Stimulated activated CD8-positive, alpha-beta memory T cell treated with anti-CD3 and anti-CD28 coated beads, Interleukin-12 subunit alpha, Interleukin-12 subunit beta, amount 100 ng/mL, for 24 hours (primary cell): ENCODE data around the gene DUSP22.
"Not testable (repeated sequence)": the region's sequence is repeated elsewhere in the genome, so short reads cannot be mapped to it uniquely, and the experiment has no call there.

Experiments used
- DNase-seq: peaks from one replicate; pipeline ENCODE4 v3.0.0-alpha.2; 2020; ENCODE audit errors: extremely low read depth

The DUSP22 gene

DNA sequence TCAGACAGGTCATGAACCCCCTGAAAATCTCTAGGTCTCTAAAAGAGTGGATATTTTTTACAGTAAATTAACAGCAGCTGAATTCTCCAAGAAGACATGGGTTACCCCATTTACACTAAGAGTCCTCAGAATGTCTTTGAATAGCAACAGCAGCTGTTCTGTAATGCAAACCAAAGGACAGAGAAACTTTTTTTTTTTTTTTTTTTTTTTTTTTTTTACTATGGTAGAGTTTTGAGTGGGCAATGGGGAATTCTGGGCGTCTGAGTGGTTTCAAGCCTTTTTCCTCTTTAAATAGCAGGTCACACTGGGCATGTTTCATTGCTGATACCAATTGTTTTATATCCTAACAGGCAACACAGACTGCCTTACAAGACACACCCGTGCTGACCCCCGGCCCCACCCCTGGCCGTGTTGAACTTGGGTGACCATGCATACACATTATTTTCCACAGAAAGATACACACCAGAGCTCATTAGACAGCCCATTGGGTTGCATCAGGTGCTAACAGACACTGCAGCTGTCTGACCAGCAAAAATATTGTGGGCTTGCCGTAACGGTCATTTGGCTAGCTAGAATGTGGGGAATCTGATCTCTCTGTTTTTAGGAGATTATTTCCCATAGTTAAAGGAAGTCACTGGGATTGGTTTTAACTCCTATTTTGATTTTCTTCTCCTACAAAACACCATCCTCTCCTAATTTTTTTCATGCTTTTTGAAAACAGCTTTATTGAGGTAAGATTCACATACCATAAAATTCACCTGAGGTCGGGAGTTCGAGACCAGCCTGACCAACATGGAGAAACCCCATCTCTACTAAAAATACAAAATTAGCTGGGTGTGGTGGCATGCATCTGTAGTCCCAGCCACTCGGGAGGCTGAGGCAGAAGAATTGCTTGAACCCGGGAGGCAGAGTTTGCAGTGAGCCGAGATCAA is 72.6 kb downstream of the DUSP22 start:
- DNase-seq = no peak

DNA sequence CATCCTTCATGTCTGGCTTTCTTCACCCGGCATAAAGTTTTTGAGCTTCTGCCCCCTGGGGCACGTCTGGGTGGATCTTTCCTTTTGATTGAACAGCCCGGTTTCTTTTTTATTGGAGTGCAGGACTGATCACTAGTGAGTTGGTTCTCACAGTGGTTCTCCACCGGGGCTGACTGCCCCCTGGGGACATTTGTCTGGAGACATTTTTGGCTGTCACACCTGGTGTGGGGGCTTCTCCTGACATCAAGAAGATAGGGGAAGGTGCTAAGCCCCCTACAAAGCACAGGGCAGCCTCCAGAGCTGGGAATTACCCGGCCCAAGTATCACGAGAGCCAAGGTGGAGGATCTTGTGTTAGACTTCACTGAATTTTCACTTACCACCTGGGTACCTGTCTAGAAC is 73.5 kb downstream of the DUSP22 start:
- DNase-seq = no peak

DNA sequence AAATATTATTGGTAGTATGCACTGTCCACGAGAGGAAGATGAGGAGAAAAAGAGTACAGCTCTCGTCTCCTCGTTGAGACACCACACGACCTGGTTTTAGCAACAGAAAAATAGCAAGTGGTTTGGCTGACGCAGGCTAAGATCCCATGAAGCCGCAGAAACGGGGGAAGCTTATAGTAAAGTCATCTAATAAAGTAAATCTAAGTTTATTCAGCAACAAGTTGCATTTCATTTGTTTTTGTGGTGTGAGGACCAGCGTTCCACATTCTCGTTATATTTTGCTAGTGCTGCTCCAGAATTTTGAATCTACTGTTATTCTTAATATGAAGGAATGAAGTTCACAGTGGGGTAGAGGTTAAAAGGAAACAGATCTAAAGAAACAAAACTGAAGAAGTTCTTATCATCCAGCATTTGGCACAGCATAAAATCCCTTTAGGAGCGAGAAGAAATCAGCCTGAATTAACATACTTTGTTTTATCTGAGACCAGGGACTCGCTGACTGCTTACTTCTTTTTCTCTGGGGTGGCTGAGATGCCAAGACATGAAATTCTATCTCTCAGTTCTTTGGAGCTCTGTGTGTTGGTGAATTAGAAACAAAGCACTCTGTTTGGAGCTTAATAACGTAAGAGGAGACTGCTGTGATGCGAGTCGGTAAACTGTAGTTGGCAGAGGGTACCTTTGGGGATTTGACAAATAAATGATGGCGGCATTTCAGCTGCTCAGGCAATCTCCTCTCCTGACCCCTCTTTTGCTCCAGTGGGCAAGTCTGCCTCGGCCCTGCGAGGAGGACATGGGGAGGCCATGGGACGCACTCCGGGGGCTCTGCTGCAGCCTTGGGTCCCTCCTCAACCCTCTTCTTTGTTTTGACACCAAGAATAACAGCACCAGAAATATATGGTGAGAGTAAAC is 74.4 kb downstream of the DUSP22 start:
- no peak for DNase-seq

DNA sequence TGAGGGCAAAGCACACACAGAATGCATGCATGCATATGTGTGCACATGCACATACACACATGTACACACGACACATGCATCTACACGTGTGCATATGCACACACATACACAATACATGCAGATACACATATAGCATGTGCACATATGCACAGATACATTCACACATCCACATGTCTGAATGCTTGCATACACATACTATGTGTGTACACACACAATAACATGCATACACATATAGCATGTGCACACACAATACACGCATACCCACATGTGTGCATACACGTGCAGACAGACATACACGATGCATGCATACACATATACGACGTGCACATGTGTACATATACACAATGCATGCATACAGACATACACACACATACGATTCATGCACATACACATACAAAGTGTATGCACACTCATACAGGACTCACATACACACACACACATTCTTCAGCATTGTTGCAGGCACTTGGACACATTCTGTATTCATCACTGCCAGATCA is 75.1 kb downstream of the DUSP22 start:
- no peak for DNase-seq

DNA sequence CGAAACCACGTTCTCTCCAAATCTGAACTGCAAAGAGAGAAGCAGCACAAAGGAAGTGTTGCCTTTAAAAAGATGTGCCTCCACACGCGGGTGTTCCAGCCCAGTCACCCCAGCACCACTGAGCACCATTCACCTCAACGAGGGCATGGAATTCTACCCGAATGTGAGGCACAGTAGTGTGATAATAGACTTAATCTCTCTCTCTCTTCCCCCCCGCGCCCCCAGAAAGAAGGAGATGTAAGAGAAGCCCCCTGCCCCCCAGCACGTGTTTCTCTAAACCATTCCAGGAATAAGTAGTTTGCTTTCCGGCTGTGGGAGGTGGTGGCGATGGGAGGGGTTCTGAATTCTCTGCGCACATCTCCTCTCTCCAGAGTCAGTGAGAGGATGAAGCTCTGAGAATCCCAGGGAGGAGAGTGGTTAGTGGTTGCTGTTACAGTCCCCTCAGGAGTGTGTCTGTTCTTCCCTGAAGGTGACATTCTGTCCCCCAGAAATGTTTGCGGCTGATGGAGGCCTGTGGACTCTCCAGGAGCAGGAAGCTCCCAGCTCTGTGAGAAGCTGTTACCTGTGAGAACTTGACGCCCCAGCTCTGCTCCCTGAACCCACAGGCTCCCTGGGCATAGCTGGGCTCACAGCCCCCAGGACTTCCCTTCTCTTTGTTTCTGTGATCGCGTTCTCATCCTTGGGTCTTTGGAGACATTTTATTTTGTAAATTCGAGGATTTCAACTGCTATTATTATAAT is 75.8 kb downstream of the DUSP22 start:
- DNase-seq = no peak

DNA sequence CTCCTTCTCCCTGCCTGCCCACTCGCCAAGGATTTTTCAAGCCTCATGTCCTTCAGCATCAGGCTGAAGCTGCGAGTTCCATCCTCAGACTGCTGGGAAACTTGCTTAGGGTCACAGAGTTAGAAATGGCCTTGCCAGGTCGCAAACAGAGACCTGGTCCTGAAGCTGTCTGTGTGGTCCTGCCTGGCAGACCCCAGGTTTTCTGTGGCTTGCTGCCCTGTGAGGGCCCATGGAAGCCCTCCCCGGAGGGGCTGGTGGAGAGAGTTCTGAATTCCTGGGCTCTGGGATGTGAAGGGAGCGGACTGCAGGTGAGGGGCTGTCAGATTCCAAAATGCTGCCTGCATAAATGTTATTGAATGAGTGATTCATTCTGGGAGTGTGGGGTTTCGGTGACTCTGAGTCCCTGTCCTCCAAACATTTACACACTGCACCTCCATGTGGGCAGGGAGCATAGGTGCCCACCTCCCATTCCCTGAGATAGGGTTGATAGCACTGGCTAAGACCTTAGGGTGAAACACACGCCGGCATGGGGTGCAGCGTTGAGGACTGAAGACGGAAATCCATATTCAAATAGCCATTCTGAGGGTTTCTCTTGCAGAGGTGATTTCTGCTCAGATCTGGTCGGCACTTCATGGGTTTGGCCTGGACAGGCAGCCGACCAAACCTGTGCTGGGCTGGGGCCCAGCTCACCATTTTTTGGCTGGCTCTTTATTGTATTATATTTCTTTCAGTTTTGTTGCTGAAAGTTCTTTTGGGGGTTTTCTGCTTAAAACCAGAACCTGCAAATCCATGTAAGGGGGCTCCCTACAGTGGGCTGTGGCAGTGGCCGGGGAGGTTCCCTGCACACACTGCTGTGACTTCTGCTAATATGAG is 77.5 kb downstream of the DUSP22 start:
- DNase-seq = no peak

DNA sequence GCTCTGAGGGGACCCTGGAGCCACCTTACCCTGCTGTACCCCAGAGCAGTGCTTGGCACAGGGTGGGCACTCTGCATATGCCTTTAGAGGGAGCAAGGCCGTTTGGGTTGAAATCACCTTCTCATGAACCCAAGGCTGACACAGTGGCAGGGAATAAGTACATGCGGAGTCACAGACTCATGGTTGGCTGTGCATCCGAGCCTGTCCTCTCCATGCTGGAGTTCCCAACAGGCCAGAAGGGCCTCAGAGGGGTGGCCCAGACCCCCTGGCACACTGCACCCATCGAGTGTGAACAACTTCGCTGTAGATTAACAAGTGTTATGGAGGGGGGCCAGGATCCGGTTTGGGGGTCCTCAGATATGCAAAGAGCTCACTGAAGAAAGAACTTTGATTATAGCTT is 78.3 kb downstream of the DUSP22 start:
- no peak for DNase-seq

DNA sequence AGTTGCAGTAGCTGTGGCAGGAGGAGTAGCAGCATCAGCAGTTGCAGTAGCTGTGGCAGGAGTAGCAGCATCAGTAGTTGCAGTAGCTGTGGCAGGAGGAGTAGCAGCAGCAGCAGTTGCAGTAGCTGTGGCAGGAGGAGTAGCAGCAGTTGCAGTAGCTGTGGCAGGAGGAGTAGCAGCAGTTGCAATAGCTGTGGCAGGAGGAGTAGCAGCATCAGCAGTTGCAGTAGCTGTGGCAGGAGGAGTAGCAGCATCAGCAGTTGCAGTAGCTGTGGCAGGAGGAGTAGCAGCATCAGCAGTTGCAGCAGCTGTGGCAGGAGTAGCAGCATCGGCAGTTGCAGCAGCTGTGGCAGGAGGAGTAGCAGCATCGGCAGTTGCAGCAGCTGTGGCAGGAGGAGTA is 79.6 kb downstream of the DUSP22 start:
- not testable (repeated sequence) for DNase-seq

DNA sequence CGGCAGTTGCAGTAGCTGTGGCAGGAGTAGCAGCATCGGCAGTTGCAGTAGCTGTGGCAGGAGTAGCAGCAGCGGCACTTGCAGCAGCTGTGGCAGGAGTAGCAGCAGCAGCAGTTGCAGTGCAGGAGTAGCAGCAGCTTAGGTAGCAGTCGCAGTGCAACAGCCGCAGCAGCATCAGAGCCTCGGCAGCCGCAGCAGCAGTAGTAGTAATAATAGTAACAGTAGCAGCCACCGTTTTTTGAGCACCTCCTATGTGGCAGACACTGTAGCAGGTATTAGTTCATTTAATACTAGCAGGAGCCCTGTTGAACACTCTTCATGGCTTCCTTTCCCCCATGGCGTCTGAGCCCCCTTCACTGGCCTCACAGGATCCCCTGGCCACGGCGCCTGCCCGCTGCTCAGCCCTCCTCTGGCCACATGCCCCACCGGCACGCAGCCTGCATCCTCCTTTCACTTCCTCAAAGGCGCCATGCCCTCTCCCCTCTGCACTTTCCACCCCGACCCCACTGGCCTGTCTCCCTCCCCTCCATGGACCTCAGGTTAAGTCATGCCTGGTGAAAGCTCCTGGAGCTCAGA is 80.1 kb downstream of the DUSP22 start:
- no peak for DNase-seq

DNA sequence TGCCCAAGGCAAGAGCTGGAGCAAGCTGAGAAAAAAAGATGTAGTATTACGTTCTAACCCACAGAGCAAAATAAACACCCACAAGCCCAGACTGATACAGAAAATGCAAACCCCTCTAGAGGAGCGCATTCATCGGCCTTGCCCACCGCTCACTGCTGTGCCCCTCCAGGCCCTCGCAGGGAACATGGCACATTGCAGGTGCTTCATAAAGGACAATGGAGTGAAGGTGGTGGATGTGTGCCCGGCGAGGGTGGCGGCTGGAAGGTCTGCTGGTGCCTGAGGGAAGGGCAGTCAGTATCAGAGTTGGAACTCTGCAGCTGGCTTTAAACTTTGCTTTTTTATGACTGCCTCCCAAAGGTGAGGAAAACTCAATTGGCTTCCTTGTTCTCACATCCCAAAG is 80.7 kb downstream of the DUSP22 start:
- no peak for DNase-seq

DNA sequence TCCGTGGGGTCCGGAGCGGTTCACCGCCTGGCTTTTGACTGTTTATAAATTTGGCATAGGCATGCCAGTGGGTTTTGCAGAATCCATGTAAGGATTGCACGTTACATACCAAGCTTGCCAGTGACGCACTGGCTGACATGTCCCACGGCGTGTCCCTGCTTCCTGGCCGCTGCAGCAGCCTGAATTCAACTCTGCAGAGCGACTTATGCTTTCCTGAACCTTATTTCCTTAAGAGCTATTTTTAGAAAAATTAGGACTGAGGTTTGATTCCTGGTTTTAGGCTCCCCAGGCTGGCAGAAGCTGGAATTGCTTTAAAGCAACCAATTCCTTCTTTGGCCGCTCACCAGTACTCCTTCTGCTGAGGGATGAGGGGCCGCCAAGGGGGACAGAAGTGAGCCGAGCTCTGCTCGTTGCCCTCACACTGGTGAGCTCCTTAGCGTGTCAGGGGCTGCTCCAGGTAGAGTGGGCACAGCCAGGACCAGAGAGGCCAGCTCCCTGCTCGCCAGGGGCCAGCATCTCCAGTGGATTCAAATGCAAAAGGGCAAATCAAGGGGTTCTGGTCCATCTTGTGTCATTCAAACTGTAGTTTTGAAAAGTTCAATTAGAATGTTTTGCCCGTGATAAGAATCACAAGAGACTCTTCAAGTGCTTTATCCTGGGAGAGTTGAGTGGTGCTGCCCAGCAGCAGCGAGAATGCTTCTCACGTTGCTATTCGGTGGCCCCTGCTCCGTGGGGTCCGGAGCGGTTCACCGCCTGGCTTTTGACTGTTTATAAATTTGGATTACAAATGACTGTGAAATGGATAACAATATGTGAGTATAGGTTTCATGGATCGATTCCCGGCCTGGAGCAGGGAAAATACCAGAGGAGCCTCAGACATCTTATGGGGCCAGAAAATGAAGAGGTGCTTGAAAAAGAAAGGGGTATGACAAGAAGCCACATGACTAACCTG is 81.8 kb downstream of the DUSP22 start:
- DNase-seq = no peak

DNA sequence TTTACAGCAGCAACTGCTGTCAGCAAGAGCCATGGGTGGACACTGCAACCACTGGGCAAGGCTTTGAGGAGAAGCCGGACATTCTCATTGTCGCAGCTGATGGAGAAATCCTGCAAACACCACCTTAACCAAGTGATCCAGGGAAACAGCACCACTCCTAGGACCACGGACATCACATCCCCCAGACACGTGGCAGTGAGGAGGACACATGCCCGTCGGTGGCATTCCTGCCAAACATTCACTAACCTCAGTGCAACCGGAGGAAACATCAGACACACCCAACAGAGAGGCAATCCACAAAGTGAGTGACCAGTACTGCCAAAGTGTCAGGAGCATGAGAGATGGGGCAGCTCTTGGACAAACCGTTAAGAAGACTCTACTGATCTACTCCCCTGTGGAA is 82.7 kb downstream of the DUSP22 start:
- DNase-seq = no peak

DNA sequence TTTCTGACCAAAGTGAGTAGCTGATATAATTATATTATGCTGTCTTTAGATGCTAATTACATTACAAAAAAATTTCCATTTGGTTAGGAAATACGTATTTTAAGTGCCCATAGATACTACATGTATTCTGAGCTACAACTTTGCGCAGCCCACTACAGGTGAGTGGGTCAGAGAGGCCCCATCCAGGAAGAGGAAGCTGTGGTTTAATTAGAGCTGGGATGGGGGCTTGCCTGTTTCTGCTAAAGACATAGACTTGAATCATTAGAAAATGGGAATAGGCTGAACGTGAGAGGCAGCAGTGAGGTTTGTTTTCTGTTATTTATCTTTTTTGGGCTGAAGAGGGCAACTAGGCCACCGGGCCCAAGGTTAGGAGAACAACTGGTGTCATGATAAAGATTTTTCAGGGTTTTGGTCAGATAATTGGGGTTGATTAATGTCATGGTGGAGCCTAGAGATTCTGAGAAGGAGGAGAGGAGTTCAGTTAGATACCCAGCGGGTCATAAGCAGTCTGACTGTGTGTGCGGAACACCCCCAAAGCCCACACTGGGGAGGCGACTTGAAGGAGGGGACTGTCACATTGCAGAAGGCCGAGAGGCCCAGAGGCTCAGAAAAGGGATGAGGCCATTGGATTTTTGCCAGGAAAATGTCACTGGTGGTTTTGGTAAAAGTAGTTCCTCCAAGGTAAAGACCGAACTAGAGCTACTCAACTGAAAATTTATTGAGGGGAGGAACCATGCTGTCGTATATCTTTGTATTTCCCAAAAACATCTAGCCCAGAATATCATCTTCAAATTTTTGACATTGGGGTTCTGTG is 84.7 kb downstream of the DUSP22 start:
- DNase-seq = no peak

DNA sequence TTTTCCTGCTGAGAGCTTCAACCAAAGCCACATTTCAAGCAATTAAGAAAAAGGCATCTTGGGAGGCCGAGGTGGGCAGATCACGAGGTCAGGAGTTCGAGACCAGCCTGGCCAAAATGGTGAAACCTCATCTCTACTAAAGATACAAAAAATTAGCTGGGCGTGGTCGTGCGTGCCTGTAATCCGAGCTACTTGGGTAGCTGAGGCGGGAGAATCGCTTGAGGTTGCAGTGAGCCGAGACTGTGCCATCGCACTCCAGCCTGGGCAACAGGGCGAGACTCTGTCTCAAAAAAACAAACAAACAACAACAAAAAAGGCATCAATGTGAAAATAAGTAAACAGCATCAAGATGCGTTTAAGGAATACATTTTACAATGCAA is 85.3 kb downstream of the DUSP22 start:
- not testable (repeated sequence) for DNase-seq

DNA sequence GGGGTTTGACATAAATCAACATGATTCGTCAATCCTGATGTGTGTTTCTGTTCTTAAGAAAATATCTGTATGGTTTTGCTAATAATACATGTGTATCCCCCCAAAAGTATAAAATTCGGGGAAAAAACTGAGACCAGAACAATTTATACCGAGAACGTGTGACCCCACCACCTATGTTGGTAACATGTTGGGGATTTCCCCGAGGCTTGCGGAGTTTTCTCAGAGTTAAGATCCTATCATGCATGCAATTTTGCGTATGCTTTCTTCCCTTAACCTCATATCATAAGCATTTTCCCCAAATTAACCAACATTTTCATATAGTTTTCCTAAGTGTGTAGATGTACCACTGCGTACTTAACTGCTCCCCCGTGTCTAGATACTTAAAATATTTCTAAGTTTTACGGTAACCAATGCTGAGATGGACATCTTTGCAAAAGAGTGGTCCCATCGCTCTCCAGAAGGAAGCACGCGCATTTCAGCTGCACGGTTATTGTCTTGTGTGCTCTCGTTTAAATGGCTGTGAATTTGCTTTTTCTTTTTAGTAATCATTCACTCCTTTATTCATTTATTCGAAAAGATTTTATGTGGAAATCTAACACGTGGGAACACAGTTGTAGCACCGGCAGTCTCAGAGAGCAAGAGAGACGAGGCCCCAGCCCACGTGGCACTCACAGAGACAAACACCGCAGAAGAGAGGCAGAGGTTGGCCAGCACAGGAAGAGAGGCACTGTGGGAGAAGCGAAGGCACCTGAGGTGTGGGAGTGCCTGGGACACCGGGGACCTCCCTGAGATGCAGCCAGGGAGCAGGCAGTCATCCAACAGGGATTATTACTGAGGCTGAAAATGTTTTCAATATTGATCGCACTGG is 86.0 kb downstream of the DUSP22 start:
- DNase-seq = no peak

DNA sequence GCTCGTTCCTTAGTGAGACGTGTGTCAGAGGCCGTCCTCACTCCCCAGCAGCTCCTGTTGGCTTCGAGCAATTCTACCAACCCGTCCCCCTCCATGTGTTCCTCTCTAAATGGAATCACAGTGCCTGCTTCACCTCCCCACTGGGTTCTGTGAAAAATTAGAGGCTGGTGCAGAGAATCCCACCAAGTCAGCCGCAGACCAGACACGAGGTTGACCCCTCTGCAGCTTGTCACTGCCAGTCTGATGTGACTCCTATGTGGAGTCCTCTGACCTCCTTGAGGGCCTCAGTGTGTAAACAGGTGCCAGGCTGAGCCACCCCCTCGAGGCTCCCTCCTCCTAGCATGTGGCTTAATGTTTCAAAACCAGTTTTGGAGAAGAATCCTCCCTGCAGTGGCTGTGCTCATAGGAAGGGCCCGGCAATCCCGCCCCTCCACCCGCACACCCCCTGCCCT is 86.7 kb downstream of the DUSP22 start:
- DNase-seq = no peak

DNA sequence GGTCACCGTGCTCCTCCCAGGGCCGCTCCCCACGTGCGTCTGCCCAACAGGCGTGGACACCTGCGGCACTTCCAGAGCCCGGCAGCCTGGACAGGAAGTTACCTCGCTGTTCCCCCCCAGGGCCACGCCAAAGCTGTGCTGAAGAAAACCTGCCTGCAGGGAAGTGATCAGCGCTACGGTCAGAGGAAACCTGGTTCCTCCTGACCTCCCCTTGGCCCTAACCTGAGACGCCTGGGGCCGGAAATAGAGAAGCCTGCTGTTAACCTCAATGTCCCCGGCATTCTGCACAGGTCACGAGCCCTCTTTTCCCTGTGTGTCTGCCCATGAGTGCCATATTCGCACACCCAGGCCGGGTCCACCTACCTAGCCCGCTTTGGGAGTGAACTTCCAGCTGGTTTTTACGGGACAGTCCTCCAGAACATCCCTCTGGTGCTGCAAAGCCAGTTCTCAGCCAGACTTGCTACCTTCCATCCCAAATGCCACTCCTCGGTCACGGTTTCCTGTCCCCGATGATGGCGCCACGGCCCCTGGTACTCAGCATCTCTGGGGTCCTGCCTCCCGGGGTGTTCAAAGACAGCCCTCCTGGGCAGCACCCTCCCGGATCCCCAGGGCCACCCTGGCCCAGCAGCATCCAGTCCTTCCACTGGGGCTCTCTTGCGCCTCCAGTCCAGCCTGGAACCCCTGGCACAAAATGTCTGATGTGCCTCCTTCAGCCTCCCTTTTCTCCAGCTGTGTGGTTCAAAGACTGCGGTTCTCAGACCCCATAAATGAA is 87.3 kb downstream of the DUSP22 start:
- DNase-seq = no peak
